Activated naive CD4-positive, alpha-beta T cell treated with anti-CD3 and anti-CD28 coated beads, Interleukin-2, amount 50 U/mL, for 16 hours (primary cell): Measurements from ENCODE around the gene SLC49A3.
"Not testable (repeated sequence)": the region's sequence is repeated elsewhere in the genome, so short reads cannot be mapped to it uniquely, and the experiment has no call there.

Experiments used
- DNase-seq: peaks from one replicate; pipeline ENCODE4 v3.0.0-alpha.2; 2020

Gene SLC49A3

GRCh38 chr4:650951-651883 is 37.7 kb downstream of the SLC49A3 start:
- DNase-seq: peak; percentile 9

DNA sequence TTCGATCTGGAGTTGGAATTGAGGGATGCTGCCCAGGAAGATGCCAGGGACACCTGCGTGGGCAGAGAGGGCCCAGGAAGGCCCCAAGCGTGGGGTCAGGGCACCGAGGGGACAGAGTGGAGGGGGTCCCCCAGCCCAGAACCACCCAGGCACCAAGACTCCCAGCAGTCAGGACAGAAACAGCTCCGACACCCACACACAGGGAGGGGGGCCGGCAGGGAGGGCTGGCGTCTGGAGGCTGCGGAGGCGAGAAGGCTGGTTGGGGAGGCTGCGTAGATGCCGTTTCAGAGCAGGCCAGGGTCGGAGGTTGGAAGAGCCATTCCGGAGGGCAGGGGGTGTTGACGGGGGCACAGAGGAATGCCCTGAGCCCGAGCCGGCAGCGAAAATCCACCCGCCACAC is 38.5 kb downstream of the SLC49A3 start:
- DNase-seq: no peak

DNA sequence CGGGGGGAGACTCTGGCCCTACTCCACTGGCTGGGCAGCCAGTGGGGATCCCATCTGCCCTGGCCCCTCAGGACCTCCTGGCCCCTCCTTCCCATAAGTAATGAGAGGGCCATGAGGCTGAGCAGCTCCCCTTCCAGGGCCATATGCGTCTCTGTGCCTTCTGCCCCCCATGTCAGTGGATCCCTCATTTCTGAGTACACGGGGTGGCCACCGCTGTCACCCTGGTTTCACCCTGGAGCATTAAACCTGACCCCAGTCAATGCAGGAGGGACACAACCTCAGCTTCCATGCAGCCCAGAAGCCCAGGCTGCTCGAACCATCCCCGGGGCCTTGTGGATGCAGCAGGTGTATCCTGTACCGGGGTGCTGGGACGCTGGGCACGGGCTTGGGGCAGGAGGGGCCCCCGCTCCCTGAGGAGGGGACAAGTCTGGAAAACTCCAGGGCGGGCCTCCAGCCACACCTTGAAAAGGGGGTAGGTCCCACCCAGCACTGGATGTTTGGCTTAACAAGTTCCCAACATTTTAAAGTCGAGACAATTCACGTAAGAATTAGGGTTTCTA is 39.1 kb downstream of the SLC49A3 start:
- DNase-seq: peak; percentile 5

DNA sequence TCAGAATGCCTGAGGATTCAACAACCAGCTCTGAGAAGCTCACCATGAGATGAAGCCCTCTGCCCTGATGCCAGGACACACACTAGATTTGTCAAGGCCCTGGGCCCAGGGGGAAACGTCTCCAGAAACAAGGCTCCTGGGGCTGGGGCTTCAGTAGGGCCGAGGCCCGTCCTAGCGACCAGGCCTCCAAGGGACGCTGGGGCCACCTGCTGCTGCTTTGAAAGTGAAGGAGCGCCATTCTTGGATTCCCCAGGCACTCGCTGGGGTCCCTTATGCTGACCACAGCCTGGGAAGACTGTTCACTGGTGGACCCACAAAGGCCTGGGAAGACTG is 39.7 kb downstream of the SLC49A3 start:
- DNase-seq: no peak

- DNase-seq: peak; percentile 8
These were observed 40.2 kb downstream of the SLC49A3 start for GRCh38 chr4:648579-649292.

DNA sequence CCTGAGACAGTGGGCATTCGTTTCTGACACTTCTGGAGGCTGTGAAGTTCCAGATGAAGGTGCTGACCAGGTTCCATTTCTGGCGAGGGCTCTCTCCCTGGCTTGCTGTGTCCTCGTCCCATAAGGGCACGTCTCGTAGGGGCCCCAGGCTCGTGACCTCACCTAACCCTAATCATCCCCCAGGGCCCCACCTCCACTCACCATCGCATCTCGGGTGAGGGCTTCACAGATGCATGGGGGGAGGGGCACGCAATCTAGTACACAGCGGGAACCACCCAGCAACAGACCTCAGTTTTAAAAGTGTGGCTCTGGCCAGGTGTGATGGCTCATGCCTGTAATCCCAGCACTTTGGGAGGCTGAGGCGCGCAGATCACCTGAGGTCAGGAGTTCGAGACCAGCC is 41.5 kb downstream of the SLC49A3 start:
- DNase-seq: peak; percentile 1

DNA sequence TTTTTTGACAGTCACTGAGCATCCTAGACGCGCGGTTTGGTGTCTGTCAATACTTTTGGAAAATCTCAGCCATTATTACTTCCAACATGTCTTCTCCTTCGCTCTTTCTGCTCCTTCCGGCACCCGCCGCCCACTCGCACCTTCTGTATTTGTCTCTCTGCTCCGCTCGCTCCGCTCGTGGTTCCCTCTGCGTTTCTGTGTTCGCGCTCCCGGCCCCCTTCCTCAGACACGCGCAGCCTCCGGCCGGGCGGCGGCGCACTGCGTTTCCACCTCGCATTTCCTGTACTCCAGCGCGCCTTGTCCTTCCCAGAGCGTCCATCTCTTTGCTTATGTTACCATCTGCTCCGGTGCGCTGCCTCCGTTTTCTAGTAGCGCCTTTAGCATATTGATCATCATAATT is 42.5 kb downstream of the SLC49A3 start:
- peak; percentile 41 for DNase-seq

DNA sequence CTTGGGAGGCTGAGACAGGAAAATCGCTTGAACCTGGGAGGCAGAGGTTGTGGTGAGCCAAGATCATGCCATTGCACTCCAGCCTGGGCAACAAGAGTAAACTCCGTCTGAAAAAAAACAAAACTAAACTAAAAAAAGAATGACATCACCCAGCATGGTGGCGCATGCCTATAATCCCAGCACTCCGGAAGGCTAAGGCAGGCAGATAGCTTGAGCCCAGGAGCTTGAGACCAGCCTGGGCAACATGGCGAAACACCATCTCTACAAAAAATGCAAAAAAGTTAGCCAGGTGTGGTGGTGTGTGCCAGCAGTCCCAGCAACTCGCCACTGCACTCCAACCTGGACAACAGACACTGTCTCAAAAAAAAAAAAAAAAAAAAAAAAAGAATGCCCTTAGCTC is 46.6 kb downstream of the SLC49A3 start:
- DNase-seq: not testable (repeated sequence)

DNA sequence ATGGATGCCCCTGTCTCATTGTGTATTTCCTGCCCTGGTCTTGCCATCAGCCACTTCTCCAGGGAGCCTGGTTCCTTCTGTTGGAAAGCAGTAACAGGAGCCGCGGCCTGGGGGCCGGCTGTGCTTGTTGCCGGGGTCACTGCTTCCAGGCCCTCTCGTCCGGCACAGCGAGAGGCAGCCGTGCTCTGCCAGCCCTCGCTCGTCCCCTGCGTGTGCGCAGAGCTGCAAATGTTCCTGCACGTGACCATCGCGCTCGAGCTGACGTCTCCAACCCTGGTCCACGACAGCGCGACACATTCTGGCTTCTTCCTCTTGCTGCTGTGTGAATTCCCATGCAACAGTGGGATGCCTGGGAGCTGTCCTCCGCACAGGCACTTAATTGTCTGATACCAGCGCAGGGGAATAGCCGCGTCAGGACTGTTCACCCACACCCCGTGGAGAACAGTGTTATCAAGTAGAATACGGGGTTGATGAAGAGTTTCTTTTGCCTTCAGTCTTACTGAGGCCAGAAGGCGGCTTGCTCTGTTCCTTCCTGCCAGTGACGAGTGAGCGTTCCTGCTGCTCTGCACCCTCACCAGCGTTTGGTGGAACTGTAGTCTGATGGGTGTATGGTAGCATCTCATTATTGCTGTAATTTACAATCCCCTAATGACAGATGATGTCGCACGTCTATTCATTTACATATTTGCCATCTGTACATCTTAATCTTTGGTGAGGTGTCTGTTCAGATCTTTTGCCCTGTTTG is 51.2 kb downstream of the SLC49A3 start:
- DNase-seq: no peak

DNA sequence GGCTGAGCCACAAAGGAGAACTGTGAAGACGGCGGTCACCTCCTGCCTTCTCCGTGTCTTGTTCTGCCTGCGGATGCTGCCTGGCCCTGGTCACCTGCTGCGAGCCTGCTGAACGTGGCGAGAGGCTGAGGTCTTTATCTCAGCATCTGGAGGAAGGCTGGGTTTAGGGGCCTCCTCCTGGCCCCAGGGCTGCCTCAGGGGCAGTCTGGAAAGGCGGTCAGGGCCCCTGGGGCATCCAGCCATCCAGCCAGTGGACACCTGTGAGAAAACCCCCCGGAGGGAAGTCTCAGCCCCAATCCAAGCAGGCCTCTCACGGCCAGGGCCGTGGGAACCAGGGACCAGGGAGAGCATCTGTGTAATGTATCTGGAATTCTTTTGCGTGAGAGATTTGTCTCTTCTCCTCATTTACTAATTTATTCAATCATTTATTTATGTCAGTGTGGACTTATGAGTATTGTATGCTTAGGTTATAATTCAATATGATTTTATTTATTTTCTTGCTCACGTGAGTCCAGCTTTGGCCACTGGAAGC is 52.3 kb downstream of the SLC49A3 start:
- peak; percentile 7 for DNase-seq

DNA sequence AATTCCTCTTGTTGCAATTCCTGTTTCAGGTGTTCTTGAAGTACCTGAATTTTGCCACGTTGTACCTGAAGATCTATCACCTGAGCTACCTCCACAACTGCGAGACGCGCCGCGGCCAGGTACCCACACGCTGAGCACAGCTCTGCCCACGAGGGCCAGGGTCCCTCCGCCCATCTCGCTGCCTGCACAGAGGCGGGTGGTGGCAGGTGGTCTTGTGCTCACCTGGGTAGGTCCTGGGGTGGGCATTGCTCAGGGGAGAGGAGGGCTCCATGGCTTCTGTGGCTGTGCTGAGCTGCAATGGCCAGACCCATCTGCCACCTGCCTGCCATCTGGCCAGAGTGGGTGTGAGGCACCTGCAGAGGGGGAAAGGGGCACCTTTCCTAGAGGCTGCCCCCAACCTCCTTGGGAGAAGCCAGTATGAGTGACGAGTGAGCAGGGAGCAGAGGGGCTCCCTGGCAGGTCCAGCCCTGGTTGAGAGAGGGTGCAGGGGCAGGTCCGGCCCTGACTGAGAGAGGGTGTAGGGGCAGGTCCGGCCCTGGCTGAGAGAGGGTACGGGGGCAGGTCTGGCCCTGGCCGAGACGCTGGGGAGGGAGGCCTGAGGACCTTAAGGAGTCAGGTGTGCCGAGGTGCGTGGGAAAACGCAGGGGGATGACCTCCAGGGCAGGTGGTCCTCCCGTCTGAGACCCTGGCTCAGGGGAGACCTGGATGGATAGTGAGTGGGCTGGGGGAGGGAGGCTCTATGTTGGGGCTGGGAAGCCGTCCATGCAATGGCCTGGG is 52.9 kb downstream of the SLC49A3 start:
- no peak for DNase-seq

GRCh38 chr4:635066-635835 is 53.7 kb downstream of the SLC49A3 start:
- not testable (repeated sequence) for DNase-seq

GRCh38 chr4:634599-634985 is 54.4 kb downstream of the SLC49A3 start:
- DNase-seq: no peak

- DNase-seq: no peak
These were observed 54.9 kb downstream of the SLC49A3 start for GRCh38 chr4:633976-634598.

- DNase-seq: no peak
These were observed 55.5 kb downstream of the SLC49A3 start for GRCh38 chr4:633406-633805.

- no peak for DNase-seq
These were observed 56.0 kb downstream of the SLC49A3 start for GRCh38 chr4:632926-633325.

GRCh38 chr4:632196-632790 is 56.7 kb downstream of the SLC49A3 start:
- no peak for DNase-seq
